Upper lobe of left lung (tissue), 6 donors: ENCODE measurements around the gene ANP32A. TPM values are rescaled to one million over a fixed set of nuclear protein-coding genes. Genes with fewer than 3 reads are reported as not detected.
A peak's percentile ranks its signal among the peaks of the same experiment; 100 is the strongest.

Source experiments
- ATAC-seq, 2 donors: fragments of 200-7000 bp; cut with Tn5 transposase; one replicate each; pipeline ENCODE4 v1.9.1; 2022; ENCODE audit warnings: mild to moderate bottlenecking in 2 of 2, moderate library complexity in 2 of 2; ENCODE audit not compliant: low FRiP score in 2 of 2
- DNase-seq, 2 donors: peaks; one replicate each; pipeline ENCODE4 v3.0.0-alpha.2; 2019 to 2020
- H3K27ac ChIP-seq, 4 donors: fragments of 200-600 bp; sonication (generic); one replicate each; pipeline ENCODE4 v1.5.1; 2016 to 2019
- H3K27me3 ChIP-seq, 4 donors: fragments of 200-600 bp; sonication (generic); one replicate each; pipeline ENCODE4 v1.5.1; 2017 to 2019
- H3K36me3 ChIP-seq, 4 donors: fragments of 200-600 bp; sonication (generic); one replicate each; pipeline ENCODE4 v1.5.1; 2016 to 2019
- H3K4me1 ChIP-seq, 4 donors: fragments of 200-600 bp; sonication (generic); one replicate each; pipeline ENCODE4 v1.5.1; 2018 to 2019
- H3K4me3 ChIP-seq, 4 donors: fragments of 200-600 bp; sonication (generic); one replicate each; pipeline ENCODE4 v1.5.1; 2017 to 2019; ENCODE audit warnings: mild to moderate bottlenecking in 2 of 4, moderate library complexity in 1 of 4
- H3K9me3 ChIP-seq, 4 donors: fragments of 200-600 bp; sonication (generic); one replicate each; pipeline ENCODE4 v1.5.1; 2018 to 2019
- EP300 ChIP-seq, 4 donors: sonication (generic); formaldehyde crosslinking; IDR thresholded peaks; one replicate each; pipeline ENCODE4 v1.5.1; 2017; ENCODE audit warnings: antibody characterized with exemption in 4 of 4, control low read depth in 2 of 4
- POLR2A ChIP-seq, 4 donors: fragments of 450-650 bp; IDR thresholded peaks; one replicate each; pipeline ENCODE4 v1.5.1; 2016 to 2017; ENCODE audit warnings: antibody characterized with exemption in 4 of 4, mild to moderate bottlenecking in 2 of 4
- POLR2AphosphoS5 ChIP-seq, 2 donors: sonication (generic); formaldehyde crosslinking; IDR thresholded peaks; one replicate each; pipeline ENCODE4 v1.5.1; 2017; ENCODE audit warnings: antibody characterized with exemption in 2 of 2
- WGBS, 2 donors: methylation state at CpG; one replicate each; pipeline ENCODE4 v1.1.5; 2017 to 2018; 5-methylcytosine and 5-hydroxymethylcytosine counted together
- total RNA-seq, 6 donors: library from RNA; depleted of rRNA in 4 of 6; stranded (reverse); fragments of >200 nt in 4 of 6; gene quantifications; one replicate each; pipeline versions ENCODE4 v1.1.0 to v1.2.1, GENCODE V29; 2016 to 2021
- TF ChIP-seq, protein P1 (sequence below), 6 experiments: fragments of 450-650 bp in 4 of 6; fragments of 200-600 bp in 2 of 6; sonication (generic) in 2 of 6; IDR thresholded peaks; one replicate each; pipeline ENCODE4 v1.5.1; 2016 to 2019; ENCODE audit warnings: antibody characterized with exemption in 6 of 6
- donor health status: DM: no; HTN: no; CAD: no; lungs with moderate emphysema.
- donor health status: DM: no; HTN: yes; CAD: no; lungs with severe emphysema.

The ANP32A gene
- total RNA-seq, 6 donors from 2014 or later, result 62.9 to 110 (median 81.5) TPM

DNA sequence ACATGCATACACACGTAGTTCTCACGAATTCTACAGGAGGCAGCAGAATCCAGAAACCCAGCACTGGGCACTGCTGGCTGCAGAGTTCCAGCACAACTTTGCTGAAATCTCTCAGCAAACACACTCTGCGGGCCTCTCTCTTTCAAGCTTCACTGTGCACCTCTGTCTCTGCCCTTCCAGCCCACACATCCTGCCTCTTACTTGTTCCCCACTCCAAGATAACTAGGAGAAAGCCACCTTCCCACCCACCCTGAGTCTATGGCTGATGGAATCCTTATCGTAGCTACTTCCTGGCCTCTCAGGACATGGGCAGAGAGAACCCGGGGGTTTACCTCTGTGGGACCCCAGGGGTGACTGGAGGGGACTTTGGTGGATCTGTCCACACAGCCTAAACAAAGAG is 11.9 kb downstream of the ANP32A start:
- peaks cover 0 to 3% (median 0%) of the 10 kb centered on the region in 4 donors for H3K36me3 ChIP-seq
- no peaks in the 10 kb centered on the region for H3K27me3 ChIP-seq
- no peak overlapping the region for H3K27ac ChIP-seq
- TF ChIP-seq POLR2A (IDR thresholded peaks at IDR 0.05), result no peak
- TF ChIP-seq, protein P1, sequence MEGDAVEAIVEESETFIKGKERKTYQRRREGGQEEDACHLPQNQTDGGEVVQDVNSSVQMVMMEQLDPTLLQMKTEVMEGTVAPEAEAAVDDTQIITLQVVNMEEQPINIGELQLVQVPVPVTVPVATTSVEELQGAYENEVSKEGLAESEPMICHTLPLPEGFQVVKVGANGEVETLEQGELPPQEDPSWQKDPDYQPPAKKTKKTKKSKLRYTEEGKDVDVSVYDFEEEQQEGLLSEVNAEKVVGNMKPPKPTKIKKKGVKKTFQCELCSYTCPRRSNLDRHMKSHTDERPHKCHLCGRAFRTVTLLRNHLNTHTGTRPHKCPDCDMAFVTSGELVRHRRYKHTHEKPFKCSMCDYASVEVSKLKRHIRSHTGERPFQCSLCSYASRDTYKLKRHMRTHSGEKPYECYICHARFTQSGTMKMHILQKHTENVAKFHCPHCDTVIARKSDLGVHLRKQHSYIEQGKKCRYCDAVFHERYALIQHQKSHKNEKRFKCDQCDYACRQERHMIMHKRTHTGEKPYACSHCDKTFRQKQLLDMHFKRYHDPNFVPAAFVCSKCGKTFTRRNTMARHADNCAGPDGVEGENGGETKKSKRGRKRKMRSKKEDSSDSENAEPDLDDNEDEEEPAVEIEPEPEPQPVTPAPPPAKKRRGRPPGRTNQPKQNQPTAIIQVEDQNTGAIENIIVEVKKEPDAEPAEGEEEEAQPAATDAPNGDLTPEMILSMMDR (IDR thresholded peaks at IDR 0.05), result no peak
- TF ChIP-seq POLR2AphosphoS5 (IDR thresholded peaks at IDR 0.05), result no peak
- TF ChIP-seq EP300 (IDR thresholded peaks at IDR 0.05), result no peak
- no peaks in the 10 kb centered on the region for H3K9me3 ChIP-seq
- no peak overlapping the region for H3K4me3 ChIP-seq
- WGBS, 2 donors, result 54 to 57% methylated on average over 5 of the region's 5 CpGs
- DNase-seq, result no peak
- H3K4me1 ChIP-seq, result peaks cover 37 to 70% (median 50%) of the 10 kb centered on the region in 4 donors
- ATAC-seq, result no peak

DNA sequence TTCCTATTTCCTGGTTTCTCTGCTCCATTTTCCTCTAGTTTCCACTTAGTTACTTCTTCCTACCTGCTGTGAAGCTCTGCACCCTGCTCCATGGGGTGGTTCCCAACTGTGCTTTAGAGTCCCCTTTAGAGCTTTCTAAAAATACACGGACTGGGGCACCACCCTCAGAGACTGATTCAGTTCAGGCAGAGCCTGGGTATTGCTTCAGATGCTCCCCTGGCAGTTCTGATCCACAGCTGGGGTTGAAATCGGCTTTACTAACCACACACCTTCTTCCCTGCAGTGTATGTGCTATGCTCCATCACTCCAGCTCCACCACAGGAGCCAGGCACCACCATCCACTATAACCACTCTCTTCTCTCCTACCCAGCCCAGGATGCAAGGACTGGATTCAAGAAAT is 12.6 kb downstream of the ANP32A start:
- 23 to 29% methylated on average over 2 of the region's 2 CpGs for WGBS, 2 donors
- peaks cover 32 to 63% (median 45%) of the 10 kb centered on the region in 4 donors for H3K4me1 ChIP-seq
- no peaks in the 10 kb centered on the region for H3K9me3 ChIP-seq
- peaks cover 0 to 3% (median 0%) of the 10 kb centered on the region in 4 donors for H3K36me3 ChIP-seq
- DNase-seq (no peak), ATAC-seq (no peak)
- H3K4me3 ChIP-seq, result no peak overlapping the region
- H3K27ac ChIP-seq, result no peak overlapping the region
- TF ChIP-seq EP300 (IDR thresholded peaks at IDR 0.05) (no peak), POLR2A (IDR thresholded peaks at IDR 0.05) (no peak), POLR2AphosphoS5 (IDR thresholded peaks at IDR 0.05) (no peak)
- TF ChIP-seq, protein P1 (IDR thresholded peaks at IDR 0.05), result no peak
- H3K27me3 ChIP-seq, result no peaks in the 10 kb centered on the region

DNA sequence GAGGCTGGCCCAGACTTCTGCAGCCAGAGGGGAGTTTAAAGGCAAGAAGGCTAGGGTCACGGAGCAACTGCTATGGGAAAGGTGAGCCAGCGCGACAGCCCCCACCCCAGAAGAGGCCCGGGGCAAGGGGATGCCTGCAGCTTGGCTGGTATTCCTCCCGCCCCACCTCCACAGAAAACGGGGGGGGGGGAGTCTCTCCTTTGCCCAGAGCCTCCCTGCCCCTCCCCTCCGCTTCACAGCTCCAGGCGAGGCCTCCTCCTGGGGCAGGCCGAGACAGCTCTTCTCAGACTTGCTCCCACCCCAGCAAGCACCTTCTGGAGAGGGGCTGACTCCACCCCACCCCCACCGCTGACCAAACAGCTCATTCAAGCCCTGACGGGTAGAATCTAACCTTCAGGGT is 13.4 kb downstream of the ANP32A start:
- Histone ChIP-seq H3K4me1 (peaks cover 29 to 55% (median 39%) of the 10 kb centered on the region in 4 donors), H3K36me3 (peaks cover 0 to 3% (median 0%) of the 10 kb centered on the region in 4 donors), H3K9me3 (no peaks in the 10 kb centered on the region), H3K27me3 (no peaks in the 10 kb centered on the region), H3K27ac (peak overlapping the region in 3 of 4 donors; percentile 34 to 55 (median 55)), H3K4me3 (no peak overlapping the region)
- peak in 1 of 2 donors; percentile 33 for DNase-seq
- no peak for ATAC-seq
- TF ChIP-seq, protein P1 (IDR thresholded peaks at IDR 0.05), result no peak
- TF ChIP-seq POLR2AphosphoS5 (IDR thresholded peaks at IDR 0.05), result no peak
- 74 to 76% methylated on average over 2 to 11 of the region's 11 CpGs for WGBS, 2 donors

DNA sequence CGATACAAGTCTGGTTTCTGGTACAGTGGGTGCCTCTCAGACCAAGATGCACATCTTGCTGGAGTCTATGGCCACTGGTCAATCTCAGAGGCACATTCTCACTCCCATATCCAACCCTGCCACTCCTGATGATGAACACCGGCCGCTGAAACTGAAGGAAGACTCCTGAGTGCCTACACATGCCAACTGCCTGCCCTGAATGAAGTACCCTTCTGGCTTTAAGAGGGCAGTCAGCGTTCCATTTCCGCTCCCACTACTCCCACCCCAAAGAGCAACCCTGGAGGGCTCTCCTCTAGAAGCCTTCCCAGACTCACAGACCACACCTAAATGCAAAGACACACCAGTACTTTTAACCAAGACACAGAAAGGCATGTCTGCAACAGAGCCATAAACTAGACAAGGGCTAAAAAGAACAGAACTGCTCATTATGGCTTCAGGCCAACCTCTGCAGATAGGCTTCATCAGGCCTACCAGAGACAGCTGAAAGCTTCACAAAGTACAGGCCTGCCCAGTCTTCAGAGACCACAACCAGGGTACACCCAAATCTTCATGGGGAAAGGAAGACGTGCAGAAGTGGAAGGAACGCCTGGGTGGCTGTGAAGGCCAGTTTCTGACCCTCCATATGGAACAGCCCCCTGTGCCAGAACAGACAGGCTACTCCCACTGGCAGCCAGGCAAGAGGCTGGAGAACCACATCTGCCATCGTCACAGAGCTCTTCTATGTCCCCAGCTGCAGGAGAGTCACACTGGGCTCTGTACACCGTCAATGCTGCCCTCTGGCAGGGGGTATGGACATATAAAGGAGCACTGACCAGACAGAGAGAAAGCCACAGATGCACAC is 14.3 kb downstream of the ANP32A start:
- WGBS, 2 donors, result 65 to 74% methylated on average over 4 to 9 of the region's 9 CpGs
- peak overlapping the region in 3 of 4 donors; percentile 34 to 55 (median 55) for H3K27ac ChIP-seq
- H3K9me3 ChIP-seq, result no peaks in the 10 kb centered on the region
- H3K27me3 ChIP-seq, result no peaks in the 10 kb centered on the region
- no peak for DNase-seq
- H3K4me1 ChIP-seq, result peaks cover 35 to 51% (median 39%) of the 10 kb centered on the region in 4 donors
- peak; percentile 27 to 48 for ATAC-seq
- TF ChIP-seq POLR2AphosphoS5 (IDR thresholded peaks at IDR 0.05) (no peak), EP300 (IDR thresholded peaks at IDR 0.05) (no peak), POLR2A (IDR thresholded peaks at IDR 0.05) (no peak)
- TF ChIP-seq, protein P1 (IDR thresholded peaks at IDR 0.05), result no peak
- no peak overlapping the region for H3K4me3 ChIP-seq
- H3K36me3 ChIP-seq, result peaks cover 0 to 3% (median 0%) of the 10 kb centered on the region in 4 donors
